Breast epithelium (tissue), 4 donors: ENCODE measurements around the gene PDYN. TPM values are rescaled to one million over a fixed set of nuclear protein-coding genes. Genes with fewer than 3 reads are reported as not detected.

Experiments used
- DNase-seq, 2 donors: peaks; one replicate each; pipeline ENCODE4 v3.0.0-alpha.2; 2019; ENCODE audit warnings: low spot score in 2 of 2
- H3K27ac ChIP-seq, 2 donors: fragments of 200-600 bp; sonication (generic) in 1 of 2; one replicate each; pipeline ENCODE4 v1.5.1; 2016 to 2019; ENCODE audit warnings: mild to moderate bottlenecking in 1 of 2
- H3K27me3 ChIP-seq, 2 donors: fragments of 200-600 bp; sonication (generic) in 1 of 2; one replicate each; pipeline versions ENCODE4 v1.5.1 to v1.6.0; 2017 to 2019; ENCODE audit warnings: control low read depth in 1 of 2, mild to moderate bottlenecking in 1 of 2
- H3K36me3 ChIP-seq: fragments of 200-600 bp; one replicate; pipeline ENCODE4 v1.5.1; 2019
- H3K4me1 ChIP-seq, 2 donors: fragments of 200-600 bp; sonication (generic); one replicate each; pipeline ENCODE4 v1.5.1; 2016 to 2019; ENCODE audit warnings: control low read depth in 1 of 2
- H3K4me3 ChIP-seq, 3 donors: fragments of 200-600 bp; sonication (generic); 1 replicate in 2 of 3; 2 replicates in 1 of 3; pipeline ENCODE4 v1.5.1; 2016 to 2019; ENCODE audit warnings: mild to moderate bottlenecking in 3 of 3, moderate library complexity in 2 of 3
- H3K9me3 ChIP-seq, 2 donors: fragments of 200-600 bp; sonication (generic) in 1 of 2; one replicate each; pipeline ENCODE4 v1.5.1; 2016 to 2019; ENCODE audit warnings: control low read depth in 1 of 2
- CTCF ChIP-seq, 3 donors: fragments of 450-650 bp; IDR thresholded peaks; one replicate each; pipeline ENCODE4 v1.5.1; 2016 to 2017; ENCODE audit warnings: antibody characterized with exemption in 3 of 3, mild to moderate bottlenecking in 3 of 3, moderate library complexity in 3 of 3
- POLR2A ChIP-seq: fragments of 450-650 bp; IDR thresholded peaks from one replicate; pipeline ENCODE4 v1.6.1; 2016; ENCODE audit warnings: antibody characterized with exemption, mild to moderate bottlenecking, moderate library complexity
- POLR2AphosphoS5 ChIP-seq, 3 donors: sonication (generic); formaldehyde crosslinking; IDR thresholded peaks; one replicate each; pipeline ENCODE4 v1.6.1; 2017; ENCODE audit warnings: antibody characterized with exemption in 3 of 3
- intact Hi-C: fragments of 100-400 bp; cut with DNase I; formaldehyde crosslinking; loops from one replicate; pipeline ENCODE4 v1.15.1; 2023; ENCODE audit warnings: low total_unique reads
- total RNA-seq, 3 donors: library from RNA; depleted of rRNA; stranded (reverse); fragments of >200 nt; gene quantifications; one replicate each; pipeline ENCODE4 v1.1.0, GENCODE V29; 2016

Gene PDYN
- total RNA-seq, 3 donors from 2014 or later: not detected

GRCh38 chr20:2006452-2007361 lies 12.8 kb upstream of the PDYN start:
- Histone ChIP-seq H3K27ac (no peak overlapping the region), H3K9me3 (no peaks in the 10 kb centered on the region), H3K36me3 (no peaks in the 10 kb centered on the region), H3K4me1 (no peaks in the 10 kb centered on the region), H3K4me3 (no peak overlapping the region), H3K27me3 (peaks cover 0 to 25% of the 10 kb centered on the region in 2 donors)
- no peak for DNase-seq
- TF ChIP-seq CTCF (IDR thresholded peaks at IDR 0.05) (peak in 2 of 3 donors; percentile 9 to 16), POLR2AphosphoS5 (IDR thresholded peaks at IDR 0.05) (no peak), POLR2A (no peak)
- intact Hi-C loops: no loop called here

- intact Hi-C loops: no loop called here
- DNase-seq: peak; percentile 19 to 80
- Histone ChIP-seq H3K9me3 (no peaks in the 10 kb centered on the region), H3K4me3 (no peak overlapping the region), H3K27me3 (peaks cover 0 to 25% of the 10 kb centered on the region in 2 donors), H3K36me3 (no peaks in the 10 kb centered on the region), H3K27ac (no peak overlapping the region), H3K4me1 (no peaks in the 10 kb centered on the region)
- TF ChIP-seq POLR2A: no peak
- TF ChIP-seq CTCF (IDR thresholded peaks at IDR 0.05): no peak
- no peak for TF ChIP-seq POLR2AphosphoS5 (IDR thresholded peaks at IDR 0.05)
These were observed 12.1 kb upstream of the PDYN start for GRCh38 chr20:2005831-2006426.

GRCh38 chr20:2005359-2005758 lies 11.5 kb upstream of the PDYN start:
- peaks cover 0 to 25% of the 10 kb centered on the region in 2 donors for H3K27me3 ChIP-seq
- intact Hi-C loops: no loop called here
- no peaks in the 10 kb centered on the region for H3K4me1 ChIP-seq
- no peak for DNase-seq
- no peak overlapping the region for H3K27ac ChIP-seq
- H3K4me3 ChIP-seq: no peak overlapping the region
- H3K36me3 ChIP-seq: no peaks in the 10 kb centered on the region
- TF ChIP-seq POLR2AphosphoS5 (IDR thresholded peaks at IDR 0.05) (no peak), CTCF (IDR thresholded peaks at IDR 0.05) (no peak), POLR2A (no peak)
- no peaks in the 10 kb centered on the region for H3K9me3 ChIP-seq

GRCh38 chr20:2004171-2004570 lies 10.3 kb upstream of the PDYN start:
- DNase-seq: no peak
- Histone ChIP-seq H3K4me3 (no peak overlapping the region), H3K27me3 (peaks cover 0 to 17% of the 10 kb centered on the region in 2 donors), H3K9me3 (no peaks in the 10 kb centered on the region), H3K27ac (no peak overlapping the region), H3K36me3 (no peaks in the 10 kb centered on the region), H3K4me1 (no peaks in the 10 kb centered on the region)
- TF ChIP-seq POLR2A: no peak
- no peak for TF ChIP-seq POLR2AphosphoS5 (IDR thresholded peaks at IDR 0.05)
- no peak for TF ChIP-seq CTCF (IDR thresholded peaks at IDR 0.05)
- intact Hi-C loops: no loop called here

GRCh38 chr20:2002365-2002764 lies 8.5 kb upstream of the PDYN start:
- Histone ChIP-seq H3K27me3 (peaks cover 0 to 23% of the 10 kb centered on the region in 2 donors), H3K4me3 (no peak overlapping the region), H3K4me1 (no peaks in the 10 kb centered on the region), H3K9me3 (no peaks in the 10 kb centered on the region), H3K27ac (no peak overlapping the region), H3K36me3 (no peaks in the 10 kb centered on the region)
- intact Hi-C loops: no loop called here
- no peak for DNase-seq
- TF ChIP-seq POLR2AphosphoS5 (IDR thresholded peaks at IDR 0.05) (no peak), CTCF (IDR thresholded peaks at IDR 0.05) (no peak), POLR2A (no peak)
